SH-SY5Y (cell line): ENCODE results near the gene PLEKHN1.

Experiments used
- GATA2 ChIP-seq: IDR thresholded peaks from 2 replicates; pipeline ENCODE4 v1.6.1; 2011; ENCODE audit warnings: mild to moderate bottlenecking, low read depth, low read length
- GATA3 ChIP-seq: IDR thresholded peaks from 2 replicates; pipeline ENCODE4 v1.6.1; 2011; ENCODE audit warnings: low read depth, mild to moderate bottlenecking, low read length, moderate library complexity

- TF ChIP-seq GATA2 (no peak), GATA3 (no peak)
These were observed 24.5 kb upstream of the PLEKHN1 start for GRCh38 chr1:941588-942383.
